Sciatic nerve (tissue), 2 donors: ENCODE measurements around the gene NHSL1. TPM values are rescaled to one million over a fixed set of nuclear protein-coding genes. Genes with fewer than 3 reads are reported as not detected.

Experiments used
- ATAC-seq: fragments of 200-7000 bp; cut with Tn5 transposase; one replicate; pipeline ENCODE4 v1.9.1; 2020; ENCODE audit warnings: mild to moderate bottlenecking, moderate library complexity
- DNase-seq: peaks from one replicate; pipeline ENCODE4 v3.0.0-alpha.2; 2020; ENCODE audit warnings: low spot score
- intact Hi-C: fragments of 100-400 bp; cut with DNase I; formaldehyde crosslinking; loops from one replicate; pipeline ENCODE4 v1.14.2; 2022
- total RNA-seq: library from RNA; stranded (reverse); fragmentation: NEBNext Ultra II Directional; extraction: Animal tissue kit (Norgen Biotek cat#: 25700); gene quantifications from one replicate; pipeline ENCODE4 v1.2.1, GENCODE V29; 2021
- donor health status: DM: no; HTN: no; CAD: no.
- donor health status: DM: no; HTN: no; CAD: no.

NHSL1 gene
- total RNA-seq, 1 donor from 2014 or later, result 18.5 TPM

GRCh38 chr6:138477913-138478539, 21.3 kb downstream of the NHSL1 start:
- ATAC-seq (no peak), DNase-seq (no peak)
- intact Hi-C loops, result no loop called here

DNA sequence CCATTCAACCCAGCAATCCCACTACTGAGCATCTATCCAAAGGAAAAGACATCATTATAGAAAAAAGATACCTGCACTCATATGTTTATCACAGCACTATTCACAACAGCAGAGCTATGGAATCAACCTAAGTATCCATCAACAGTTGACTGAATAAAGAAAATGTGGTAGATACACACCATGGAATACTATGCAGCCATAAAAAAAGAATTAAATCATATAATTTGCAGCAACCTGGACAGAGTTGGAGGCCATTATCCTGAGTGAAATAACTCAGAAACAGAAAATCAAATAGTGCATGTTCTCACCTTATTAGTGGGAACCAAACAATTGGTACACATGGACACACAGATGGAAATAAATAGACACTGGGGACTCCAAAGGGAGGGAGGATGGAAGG, 23.2 kb downstream of the NHSL1 start:
- intact Hi-C loops, result no loop called here
- ATAC-seq (no peak), DNase-seq (no peak)

GRCh38 chr6:138473144-138473543, 26.1 kb downstream of the NHSL1 start:
- DNase-seq, result no peak
- intact Hi-C loops, result no loop called here
- ATAC-seq, result no peak

- intact Hi-C loops, result no loop called here
- DNase-seq, result no peak
Measured at GRCh38 chr6:138468320-138469015, 30.8 kb downstream of the NHSL1 start.

GRCh38 chr6:138467901-138468300, 31.4 kb downstream of the NHSL1 start:
- ATAC-seq (no peak), DNase-seq (no peak)
- intact Hi-C loops, result no loop called here

More at GRCh38 chr6:138468320-138469015, 30.8 kb downstream of the NHSL1 start:
- ATAC-seq, result no peak

- no peak for DNase-seq
- no peak for ATAC-seq
- intact Hi-C loops, result no loop called here
Measured at GRCh38 chr6:138465007-138465645, 34.2 kb downstream of the NHSL1 start.

GRCh38 chr6:138464085-138464484, 35.2 kb downstream of the NHSL1 start:
- DNase-seq, result no peak
- intact Hi-C loops, result no loop called here
- ATAC-seq, result no peak

- DNase-seq, result no peak
- intact Hi-C loops, result no loop called here
- no peak for ATAC-seq
Measured at GRCh38 chr6:138461647-138462046, 37.6 kb downstream of the NHSL1 start.

GRCh38 chr6:138456401-138456790, 42.9 kb downstream of the NHSL1 start:
- no peak for DNase-seq

GRCh38 chr6:138455746-138456400, 43.4 kb downstream of the NHSL1 start:
- intact Hi-C loops, result no loop called here
- DNase-seq (no peak), ATAC-seq (peak; percentile 32)

More at GRCh38 chr6:138456401-138456790, 42.9 kb downstream of the NHSL1 start:
- ATAC-seq, result no peak
- intact Hi-C loops, result no loop called here

GRCh38 chr6:138454981-138455706, 44.1 kb downstream of the NHSL1 start:
- DNase-seq (no peak), ATAC-seq (peak; percentile 55)
- intact Hi-C loops, result no loop called here

DNA sequence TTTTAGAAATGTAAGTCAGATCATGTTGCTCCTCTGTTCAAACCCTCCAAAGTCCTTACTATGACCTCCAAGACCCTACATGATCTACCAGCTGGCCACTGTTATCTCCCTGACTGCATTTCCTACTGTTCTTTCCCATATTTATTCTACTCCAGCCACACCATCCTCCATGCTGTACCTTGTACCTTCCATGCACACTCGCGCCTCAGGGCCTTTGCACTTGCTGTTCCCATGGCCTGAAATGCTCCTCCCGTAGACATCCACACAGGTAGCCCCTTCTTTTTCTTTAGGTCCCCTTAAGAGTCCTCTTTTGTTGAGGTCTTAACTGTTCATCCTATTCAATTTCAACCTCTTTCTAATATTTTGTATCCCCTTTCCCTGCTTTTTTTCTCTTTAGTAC, 48.3 kb downstream of the NHSL1 start:
- intact Hi-C loops, result no loop called here
- ATAC-seq (no peak), DNase-seq (no peak)

DNA sequence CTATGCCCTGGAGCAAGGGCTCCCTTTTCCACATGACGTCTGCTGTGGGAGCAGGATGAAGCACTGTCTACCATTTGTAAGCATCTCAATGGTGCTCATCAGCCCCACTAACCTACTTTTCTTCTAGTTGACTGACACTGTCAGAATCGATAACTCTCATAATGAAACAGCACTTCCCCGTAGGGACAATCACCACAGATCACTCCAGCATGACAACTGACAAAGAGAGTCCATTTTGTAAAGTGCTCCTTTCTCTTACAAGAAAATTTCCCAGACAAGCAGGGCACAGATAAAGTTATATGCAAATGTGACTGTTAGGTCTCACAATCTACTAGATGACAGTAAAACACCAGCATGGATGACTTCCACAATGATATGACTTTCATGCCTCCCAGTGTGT, 48.8 kb downstream of the NHSL1 start:
- no peak for DNase-seq
- intact Hi-C loops, result no loop called here
- ATAC-seq, result no peak

GRCh38 chr6:138446821-138447220, 52.5 kb downstream of the NHSL1 start:
- no peak for ATAC-seq
- intact Hi-C loops, result no loop called here
- no peak for DNase-seq

DNA sequence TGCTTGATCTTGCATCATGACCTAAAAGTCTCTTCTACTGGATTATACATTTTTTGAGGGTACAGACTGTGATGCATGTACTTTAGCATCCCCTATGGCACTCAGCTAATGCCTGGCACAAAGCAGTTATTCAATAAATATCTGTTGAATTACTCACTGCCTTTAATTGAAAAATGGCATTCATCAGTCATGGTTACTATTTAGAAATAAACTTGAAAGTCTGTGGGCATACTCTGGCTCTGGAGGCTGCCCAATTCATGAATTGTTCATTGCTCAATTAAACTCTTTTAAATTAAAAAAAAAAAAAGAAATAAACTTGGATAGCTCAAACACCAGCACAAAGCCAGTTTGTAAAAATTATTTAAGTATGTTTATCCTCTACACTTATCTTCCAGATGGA, 55.3 kb downstream of the NHSL1 start:
- intact Hi-C loops, result no loop called here
- DNase-seq (no peak), ATAC-seq (no peak)

- no peak for DNase-seq
- ATAC-seq, result no peak
- intact Hi-C loops, result no loop called here
Measured at GRCh38 chr6:138442663-138443062, 56.6 kb downstream of the NHSL1 start.

DNA sequence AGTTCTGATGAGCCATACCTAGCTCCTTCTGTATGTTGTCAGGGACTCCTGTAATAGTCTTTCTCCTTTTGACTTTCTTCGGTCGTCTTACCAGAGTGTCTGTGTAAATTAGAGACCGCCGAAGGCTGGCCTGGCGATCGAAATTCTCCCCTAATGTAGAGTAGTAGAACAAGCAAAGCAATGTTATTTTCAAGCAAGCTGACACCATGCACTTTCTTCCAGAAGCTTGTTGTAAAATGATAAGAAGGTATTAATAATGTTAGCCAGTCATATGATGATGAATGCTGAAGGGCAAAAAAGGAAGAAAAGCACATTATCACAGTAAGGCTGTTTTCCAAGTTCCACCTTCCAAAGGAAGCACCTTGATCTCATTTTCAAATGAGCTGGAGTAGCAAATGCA, 57.3 kb downstream of the NHSL1 start:
- no peak for ATAC-seq
- no peak for DNase-seq
- intact Hi-C loops, result no loop called here

- intact Hi-C loops, result no loop called here
- DNase-seq (no peak), ATAC-seq (no peak)
Measured at GRCh38 chr6:138440758-138441357, 58.4 kb downstream of the NHSL1 start.

GRCh38 chr6:138440296-138440695, 59.0 kb downstream of the NHSL1 start:
- intact Hi-C loops, result no loop called here
- DNase-seq, result no peak
- ATAC-seq, result no peak
